NCI-H146 treated with DMSO at 0.1 percent for 48 hours (cell line): Measurements from ENCODE around the gene DLD.
A peak's percentile ranks its signal among the peaks of the same experiment; 100 is the strongest.
"Not testable (repeated sequence)": the region's sequence is repeated elsewhere in the genome, so short reads cannot be mapped to it uniquely, and the experiment has no call there.

Source experiments
- DNase-seq: peaks from one replicate; lab custom pipeline; 2025; ENCODE audit not compliant: unreplicated experiment; lab: John Stamatoyannopoulos, UW

Gene DLD

DNA sequence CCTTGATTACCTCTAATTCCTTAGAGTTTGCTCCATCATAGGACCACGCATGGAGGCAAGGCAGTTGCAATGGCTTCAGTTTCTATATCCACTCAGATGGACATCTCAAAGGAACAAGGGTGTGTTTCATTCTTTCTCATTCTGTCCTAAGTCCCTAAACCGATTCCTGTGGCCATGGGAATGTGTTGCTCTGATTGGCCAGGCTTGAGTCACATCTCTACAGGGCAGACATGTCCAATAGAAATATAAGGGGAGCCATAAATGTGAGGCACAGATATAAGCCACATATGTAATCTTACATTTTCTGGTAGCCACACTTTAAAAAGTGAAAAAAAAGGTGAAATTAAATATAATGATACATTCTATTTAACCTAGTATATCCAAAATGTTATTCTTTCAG is 16.9 kb upstream of the DLD start:
- DNase-seq: no peak

DNA sequence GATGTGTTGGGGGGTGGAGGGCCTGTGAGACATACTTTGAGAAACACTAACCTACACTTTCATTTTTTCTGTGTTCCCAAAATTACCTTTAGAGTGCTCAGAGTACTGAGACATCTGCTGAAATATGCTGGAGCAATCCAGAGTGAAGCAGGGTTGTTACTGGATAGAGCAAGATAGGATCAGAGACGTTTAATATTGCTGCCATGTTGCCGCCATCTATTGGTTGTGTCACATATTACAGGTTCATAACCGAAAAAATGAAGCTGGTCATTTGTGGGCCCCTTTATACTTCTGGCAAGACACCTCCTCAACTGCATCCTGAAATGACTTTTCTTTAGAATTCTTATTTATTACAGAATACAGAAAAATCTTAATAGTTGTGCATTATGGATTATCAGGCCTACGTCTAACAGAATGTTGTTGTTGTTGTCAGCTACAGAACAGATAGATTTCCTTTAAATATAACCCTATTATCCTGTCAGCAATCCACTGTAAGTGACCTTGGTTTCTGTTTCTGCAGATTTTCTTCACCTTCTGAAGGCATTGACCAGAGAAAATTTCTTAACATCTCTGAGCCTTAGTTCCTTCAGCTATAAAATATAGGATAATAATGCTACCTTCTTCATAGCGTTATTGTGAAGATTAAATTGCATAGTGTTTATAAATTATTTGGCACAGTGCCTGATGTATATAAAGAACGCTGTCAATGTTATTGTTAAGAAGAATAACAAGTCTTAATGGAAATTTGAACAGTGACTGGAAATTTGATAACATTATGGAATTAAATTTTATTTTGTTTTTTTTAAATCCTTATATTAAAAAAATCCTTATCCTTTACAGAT is 16.2 kb upstream of the DLD start:
- DNase-seq: peak; percentile 20

GRCh38 chr7:107876916-107877315 is 14.1 kb upstream of the DLD start:
- no peak for DNase-seq

DNA sequence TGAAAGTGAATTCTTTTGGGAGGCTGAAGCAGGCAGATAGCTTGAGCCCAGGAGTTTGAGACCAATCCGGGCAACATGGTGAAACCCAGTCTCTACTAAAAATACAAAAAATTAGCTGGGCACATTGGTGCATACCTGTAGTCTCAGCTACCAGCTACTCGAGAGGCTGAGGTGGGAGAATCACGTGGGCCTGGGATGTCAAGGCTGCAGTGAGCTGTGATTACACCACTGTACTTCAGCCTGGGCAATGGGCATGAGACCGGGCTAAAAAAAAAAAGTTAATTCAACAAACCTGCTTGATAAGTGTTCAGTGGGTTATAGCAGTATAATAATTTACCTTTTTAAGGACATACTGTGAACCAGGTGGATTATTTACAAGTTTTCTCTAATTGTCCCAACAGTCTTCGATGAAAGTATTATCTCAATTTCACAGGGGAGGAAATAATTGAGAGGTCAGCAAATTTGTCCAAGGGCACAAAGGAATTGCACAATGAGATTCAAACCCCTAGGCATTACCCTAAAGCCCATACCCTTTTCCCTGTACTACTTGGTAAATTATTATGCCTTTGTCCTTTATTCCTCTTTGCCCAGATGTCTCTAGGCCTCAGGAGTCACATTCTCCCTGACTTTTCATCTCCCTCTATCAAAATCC is 13.1 kb upstream of the DLD start:
- no peak for DNase-seq

- DNase-seq: no peak
Observed at GRCh38 chr7:107878636-107879035, 12.3 kb upstream of the DLD start.

- peak; percentile 54 for DNase-seq
Observed at GRCh38 chr7:107879400-107880035, 11.5 kb upstream of the DLD start.

- no peak for DNase-seq
Observed at GRCh38 chr7:107882766-107883165, 8.2 kb upstream of the DLD start.

GRCh38 chr7:107884066-107884818 is 6.7 kb upstream of the DLD start:
- no peak for DNase-seq

- DNase-seq: not testable (repeated sequence)
Observed at GRCh38 chr7:107887827-107888226, 3.2 kb upstream of the DLD start.

DNA sequence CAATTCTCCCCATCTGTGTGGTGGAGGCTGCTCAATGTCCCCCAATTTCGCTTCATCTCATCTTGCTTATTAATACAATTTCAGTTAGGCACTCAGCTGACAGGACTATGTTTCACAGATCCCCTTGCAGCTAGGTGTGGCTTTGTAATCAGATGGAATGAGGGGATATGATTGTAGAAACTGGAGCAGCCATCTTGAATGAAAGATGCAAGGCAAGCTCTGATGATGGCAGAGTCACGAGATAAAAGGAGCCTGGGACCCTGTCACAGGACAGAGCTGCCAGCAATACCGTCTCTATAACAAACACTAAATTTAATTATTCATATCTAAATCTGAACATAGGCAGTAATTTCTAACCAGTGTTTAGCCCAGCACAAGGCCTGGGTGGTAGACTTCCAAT is 991 bp upstream of the DLD start:
- DNase-seq: no peak

DNA sequence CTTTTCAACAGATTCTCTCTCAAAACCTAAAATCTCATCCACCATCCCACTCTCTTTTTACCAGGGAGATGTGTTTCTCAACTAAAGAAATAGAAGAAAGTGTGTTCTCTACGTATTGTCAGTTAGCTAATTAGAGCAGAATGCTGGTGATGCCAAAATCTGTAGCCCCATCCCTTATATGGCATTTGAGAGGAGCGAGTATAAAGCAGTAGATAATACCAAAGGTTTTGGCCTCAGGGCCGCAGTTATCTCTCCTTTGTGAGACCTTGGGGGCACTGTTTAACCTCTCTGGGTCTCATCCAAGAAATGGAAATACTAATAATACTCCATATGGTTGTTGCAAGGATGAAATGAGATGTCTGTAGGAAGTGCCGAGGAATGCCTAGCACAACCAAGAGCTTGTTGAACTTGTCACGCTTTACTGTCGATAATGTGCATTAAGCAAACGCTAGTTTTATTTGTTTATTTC is 456 bp upstream of the DLD start:
- no peak for DNase-seq

DNA sequence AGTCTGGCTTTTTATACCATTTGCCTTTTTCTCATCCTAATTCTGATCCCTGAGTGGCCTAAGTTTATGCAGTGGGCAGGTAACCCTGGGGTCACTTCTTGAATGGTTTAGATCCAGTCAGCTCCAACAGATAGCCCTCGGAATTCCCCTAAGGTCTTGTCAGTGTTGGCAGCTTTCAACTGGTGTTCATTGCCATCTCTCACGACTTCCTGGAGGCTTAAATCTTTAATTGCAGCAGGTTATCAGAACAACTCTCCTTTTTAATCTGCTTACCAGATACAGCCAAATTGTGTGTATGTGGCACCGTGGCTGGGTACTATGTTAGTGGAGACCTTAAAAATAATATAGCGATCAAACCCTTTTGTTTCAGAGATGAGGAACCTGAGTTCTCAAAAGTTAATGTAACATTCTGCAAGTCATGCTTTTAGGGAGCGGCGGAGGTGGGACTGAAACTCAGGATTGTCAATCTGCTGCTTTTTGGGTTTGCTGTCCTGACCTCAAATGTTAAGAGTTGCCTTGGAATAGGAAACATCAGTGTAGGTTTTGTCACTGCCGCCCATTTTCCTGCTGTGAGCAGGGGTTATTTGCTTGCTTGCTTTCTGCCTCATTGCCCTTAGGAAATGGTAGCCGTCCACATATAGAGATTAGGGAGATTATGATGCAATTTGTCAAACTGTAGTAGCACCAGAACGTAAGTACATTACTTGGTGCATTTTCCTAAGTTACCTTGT is 818 bp downstream of the DLD start:
- no peak for DNase-seq

DNA sequence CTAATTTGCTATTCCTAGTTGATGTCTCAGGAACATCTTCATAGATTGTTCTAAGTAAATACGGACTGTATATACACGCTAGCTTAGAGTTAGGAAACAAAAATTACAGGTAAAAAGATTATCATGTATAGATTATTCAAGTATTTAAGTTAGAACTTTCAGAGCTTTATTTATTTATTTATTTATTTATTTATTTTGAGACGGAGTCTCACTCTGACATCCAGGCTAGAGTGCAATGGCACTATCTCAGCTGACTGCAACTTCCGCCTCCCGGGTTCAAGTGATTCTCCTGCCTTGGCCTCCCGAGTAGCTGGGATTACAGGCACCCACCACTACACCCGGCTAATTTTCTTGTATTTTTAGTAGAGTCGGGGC is 1.4 kb downstream of the DLD start:
- DNase-seq: not testable (repeated sequence)

GRCh38 chr7:107898997-107899594 is 8.1 kb downstream of the DLD start:
- DNase-seq: no peak

DNA sequence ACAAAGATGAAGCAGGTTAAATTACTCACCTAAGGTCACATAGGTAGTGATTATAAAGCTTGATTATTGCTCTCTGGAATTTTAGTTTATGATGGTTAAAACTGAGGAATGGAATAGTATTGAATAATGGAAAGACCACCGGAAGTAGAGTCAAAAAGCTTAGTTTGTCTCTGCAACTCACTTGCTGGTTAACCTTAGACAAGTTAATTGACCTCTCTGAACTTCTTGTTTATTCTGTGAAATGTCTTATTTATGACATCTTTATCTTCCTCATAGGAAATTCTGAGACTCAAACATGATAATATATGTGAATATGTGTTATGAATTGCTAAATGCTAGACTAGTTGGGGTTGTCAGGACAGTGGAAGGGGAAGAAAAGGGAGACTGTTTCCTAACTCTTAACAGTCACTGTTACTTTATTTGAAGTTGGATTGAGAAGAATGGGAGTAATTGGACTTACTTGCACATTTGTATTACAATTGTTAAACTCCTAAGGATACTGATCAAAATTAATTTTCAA is 9.6 kb downstream of the DLD start:
- DNase-seq: no peak

DNA sequence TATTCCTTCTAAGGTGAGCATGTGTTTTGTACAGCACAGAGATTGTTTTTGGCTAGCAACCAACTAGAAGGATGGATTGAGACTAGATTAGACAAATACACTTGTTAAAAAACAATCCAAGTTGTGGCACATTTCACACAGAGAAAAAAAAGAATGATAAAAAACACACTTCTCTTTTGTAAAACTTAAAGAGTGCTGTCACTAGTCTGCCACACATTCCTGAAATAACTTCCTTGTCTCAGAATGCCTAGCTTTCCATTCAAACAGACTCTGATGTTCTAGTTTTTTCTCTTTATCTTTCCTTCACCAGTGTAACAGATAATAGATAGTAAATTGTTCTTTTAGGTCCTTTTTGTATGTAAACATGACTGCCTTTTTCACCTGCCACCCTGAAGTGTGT is 11.4 kb downstream of the DLD start:
- no peak for DNase-seq

DNA sequence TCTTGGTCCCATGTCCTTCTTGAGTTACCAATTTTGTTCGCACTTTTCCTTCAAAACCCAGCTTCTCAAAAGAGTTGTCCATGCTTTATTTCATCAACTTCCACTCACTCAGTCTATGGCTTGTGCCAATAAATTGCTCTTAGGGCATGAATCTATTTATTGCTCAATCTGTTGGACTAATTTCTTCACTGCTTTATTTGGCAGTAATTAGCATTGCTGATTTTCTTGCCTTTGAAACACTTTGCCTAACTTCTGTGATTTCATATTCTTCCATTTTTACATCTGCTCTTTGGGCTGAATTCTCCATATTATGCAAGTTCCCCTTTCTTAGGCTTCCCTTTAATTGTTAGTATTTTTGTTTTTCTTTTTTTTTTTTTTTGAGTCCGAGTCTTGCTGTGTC is 16.8 kb downstream of the DLD start:
- DNase-seq: no peak

DNA sequence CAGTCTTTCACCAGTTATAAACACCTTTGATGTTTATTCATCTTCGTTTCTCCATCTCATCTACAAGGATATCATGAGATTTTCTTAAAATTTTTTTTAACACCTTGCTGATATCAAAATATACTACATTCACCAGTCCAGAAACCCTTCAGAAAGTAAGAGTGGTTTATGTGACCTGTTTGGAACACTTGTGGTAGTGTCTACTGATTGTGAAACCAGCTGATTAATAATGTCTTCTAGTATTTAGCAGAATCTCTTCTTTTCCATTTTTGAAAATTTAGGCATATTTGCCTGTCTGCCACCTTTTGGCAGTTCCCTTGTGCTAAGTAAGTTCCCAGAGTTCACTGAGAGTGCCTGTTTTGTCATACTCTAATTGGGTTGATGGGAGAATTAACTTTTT is 18.5 kb downstream of the DLD start:
- DNase-seq: no peak

GRCh38 chr7:107911981-107912380 is 21.0 kb downstream of the DLD start:
- DNase-seq: no peak

DNA sequence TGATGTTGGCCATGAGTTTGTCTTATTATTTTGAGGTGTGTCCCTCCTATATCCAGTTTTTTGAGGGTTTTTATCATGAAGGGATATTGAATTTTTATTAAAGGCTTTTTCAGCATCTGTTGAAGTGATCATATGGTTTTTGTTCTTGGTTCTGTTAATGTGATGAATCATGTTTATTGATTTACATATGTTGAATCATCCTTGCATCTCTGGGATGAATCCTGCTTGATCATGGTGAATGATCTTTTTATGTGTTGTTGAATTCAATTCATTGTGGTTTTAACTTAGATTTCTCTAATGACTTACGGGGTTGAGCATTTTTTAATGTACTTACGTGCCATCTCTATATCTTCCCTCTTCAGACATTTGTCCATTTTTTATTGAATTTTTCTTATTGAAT is 22.9 kb downstream of the DLD start:
- DNase-seq: no peak
